Keratinocyte (primary cell): ENCODE measurements around the gene BBS7.

Source experiments
- CTCF ChIP-seq, 3 experiments: IDR thresholded peaks in 1 of 3; conservative IDR thresholded peaks in 1 of 3; optimal IDR thresholded peaks in 1 of 3; 2 replicates in 2 of 3; 3 replicates in 1 of 3; pipeline versions ENCODE3 to v1.5.1; 2011; ENCODE audit warnings: low read length in 3 of 3, mild to moderate bottlenecking in 3 of 3, moderate library complexity in 2 of 3, control low read depth in 1 of 3, inconsistent platforms in 1 of 3; ENCODE audit not compliant: insufficient read depth in 2 of 3; ENCODE audit errors: extremely low read depth in 1 of 3
- EZH2 ChIP-seq: IDR thresholded peaks from one replicate; pipeline ENCODE4 v1.6.1; 2012; ENCODE audit warnings: inconsistent platforms, mild to moderate bottlenecking, low read length, moderate library complexity

- TF ChIP-seq EZH2 (no peak), CTCF (optimal IDR thresholded peaks at IDR 0.05 in 1 of 3, IDR thresholded peaks at IDR 0.05 in 1 of 3, conservative IDR thresholded peaks at IDR 0.05 in 1 of 3; ENCODE audit: extremely low read depth in 1 of 3, insufficient read depth in 2 of 3, low read length in 3 of 3) (no peak)
Measured at GRCh38 chr4:121789455-121789854, 80.8 kb downstream of the BBS7 start.
